Measurements from ENCODE around the gene SMIM14.

The SMIM14 gene

DNA sequence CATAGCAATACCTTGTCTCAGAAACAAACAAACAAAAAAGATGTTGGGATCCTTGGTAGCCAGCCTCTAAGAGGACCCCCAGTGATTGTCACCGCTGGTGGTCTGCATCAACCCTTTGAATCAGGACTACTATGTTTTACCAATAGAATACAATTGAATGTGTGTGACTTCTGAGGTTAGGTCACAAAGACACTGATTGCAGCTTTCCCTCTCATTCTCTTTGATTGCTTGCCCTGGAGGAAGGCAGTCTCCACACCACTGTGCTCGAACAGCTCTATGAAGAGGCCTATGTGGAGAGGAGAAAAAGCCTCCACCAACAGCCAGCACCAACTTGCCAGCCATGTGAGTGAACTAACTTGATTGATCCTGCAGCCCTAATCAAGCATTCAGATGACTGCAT lies 2.8 kb upstream of the SMIM14 start:
- H3K4me3 ChIP-seq (ENCODE audit: low read length), result no peak overlapping the region
- DNase-seq (ENCODE audit: low read depth), result no peak
- TF ChIP-seq, protein P1, sequence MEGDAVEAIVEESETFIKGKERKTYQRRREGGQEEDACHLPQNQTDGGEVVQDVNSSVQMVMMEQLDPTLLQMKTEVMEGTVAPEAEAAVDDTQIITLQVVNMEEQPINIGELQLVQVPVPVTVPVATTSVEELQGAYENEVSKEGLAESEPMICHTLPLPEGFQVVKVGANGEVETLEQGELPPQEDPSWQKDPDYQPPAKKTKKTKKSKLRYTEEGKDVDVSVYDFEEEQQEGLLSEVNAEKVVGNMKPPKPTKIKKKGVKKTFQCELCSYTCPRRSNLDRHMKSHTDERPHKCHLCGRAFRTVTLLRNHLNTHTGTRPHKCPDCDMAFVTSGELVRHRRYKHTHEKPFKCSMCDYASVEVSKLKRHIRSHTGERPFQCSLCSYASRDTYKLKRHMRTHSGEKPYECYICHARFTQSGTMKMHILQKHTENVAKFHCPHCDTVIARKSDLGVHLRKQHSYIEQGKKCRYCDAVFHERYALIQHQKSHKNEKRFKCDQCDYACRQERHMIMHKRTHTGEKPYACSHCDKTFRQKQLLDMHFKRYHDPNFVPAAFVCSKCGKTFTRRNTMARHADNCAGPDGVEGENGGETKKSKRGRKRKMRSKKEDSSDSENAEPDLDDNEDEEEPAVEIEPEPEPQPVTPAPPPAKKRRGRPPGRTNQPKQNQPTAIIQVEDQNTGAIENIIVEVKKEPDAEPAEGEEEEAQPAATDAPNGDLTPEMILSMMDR (conservative IDR thresholded peaks at IDR 0.05; ENCODE audit: low read depth, low read length), result no peak

DNA sequence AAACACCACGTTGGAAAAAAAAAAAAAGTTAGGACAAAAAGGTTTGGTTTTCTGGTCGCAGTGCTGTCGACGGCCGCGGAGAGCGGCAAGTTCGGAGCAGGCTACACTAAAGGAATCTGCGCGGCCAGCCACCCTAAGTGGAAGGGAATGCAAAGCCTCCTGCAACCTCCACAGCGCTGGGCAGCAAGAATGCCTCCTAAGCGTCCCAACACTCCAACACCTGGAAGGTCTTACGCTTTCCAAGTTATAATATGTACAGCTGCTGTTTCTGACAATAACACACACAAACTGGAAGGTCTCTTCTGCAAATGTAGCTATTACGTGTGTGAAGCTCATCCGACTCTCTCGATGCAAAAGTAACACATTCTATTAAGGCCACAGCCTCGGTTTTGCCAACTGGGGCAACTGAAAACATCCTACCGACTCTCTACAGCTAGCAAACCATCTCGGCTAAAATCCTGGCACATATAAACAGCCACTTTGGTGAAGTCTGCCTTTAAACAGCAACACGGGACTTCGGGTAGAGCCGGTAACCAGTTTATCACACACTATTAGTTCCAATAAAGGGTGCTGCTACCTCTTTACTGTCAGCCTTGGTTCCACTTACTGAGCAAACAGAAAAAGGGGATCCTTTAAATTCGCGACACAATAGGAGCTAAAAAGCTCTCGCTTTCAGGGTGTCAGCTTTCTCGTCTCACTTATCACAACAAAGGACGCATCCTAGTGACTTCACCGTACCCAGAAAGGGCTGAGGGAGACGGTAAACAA lies 895 bp downstream of the SMIM14 start:
- TF ChIP-seq, protein P1 (conservative IDR thresholded peaks at IDR 0.05; ENCODE audit: low read depth, low read length), result no peak
- peak overlapping the region; percentile 95 for H3K4me3 ChIP-seq (ENCODE audit: low read length)
- peak; percentile 40 for DNase-seq (ENCODE audit: low read depth)

GRCh38 chr4:39637221-39637585 lies 1.5 kb downstream of the SMIM14 start:
- H3K4me3 ChIP-seq (ENCODE audit: low read length), result peak overlapping the region; percentile 95
- no peak for DNase-seq (ENCODE audit: low read depth)

DNA sequence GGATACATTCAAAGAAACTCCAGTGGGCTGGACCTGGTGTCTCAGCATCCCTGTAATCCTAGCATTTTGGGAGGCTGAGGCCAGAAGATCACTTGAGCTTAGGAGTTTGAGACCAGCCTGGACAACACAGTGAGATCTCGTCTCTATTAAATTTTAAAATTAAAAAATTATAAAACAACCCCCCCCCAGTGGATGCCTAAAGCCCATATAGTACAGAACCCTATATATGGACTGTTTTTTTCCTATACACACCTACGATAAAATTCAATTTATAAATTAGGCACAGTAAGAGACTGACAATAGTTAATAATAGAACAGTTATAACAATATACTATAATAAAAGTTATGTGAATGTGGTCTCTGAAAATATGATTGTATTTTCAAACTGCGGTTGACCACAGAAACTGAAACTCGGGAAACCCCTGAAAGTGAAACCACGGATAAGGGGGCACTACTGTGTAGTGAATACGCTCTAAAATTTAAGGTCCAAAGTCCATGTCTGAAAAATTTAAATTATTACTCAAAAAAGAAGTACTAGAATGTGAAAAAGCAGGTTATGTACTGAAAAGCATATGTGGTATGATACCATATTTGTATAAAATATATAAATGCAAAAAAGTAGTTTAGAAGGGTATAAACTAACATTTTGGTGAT lies 2.0 kb downstream of the SMIM14 start:
- no peak for DNase-seq (ENCODE audit: low read depth)
- H3K4me3 ChIP-seq (ENCODE audit: low read length), result peak overlapping the region; percentile 95
- TF ChIP-seq, protein P1 (conservative IDR thresholded peaks at IDR 0.05; ENCODE audit: low read depth, low read length), result no peak

More at GRCh38 chr4:39637221-39637585, 1.5 kb downstream of the SMIM14 start:
- TF ChIP-seq, protein P1 (conservative IDR thresholded peaks at IDR 0.05; ENCODE audit: low read depth, low read length), result no peak

DNA sequence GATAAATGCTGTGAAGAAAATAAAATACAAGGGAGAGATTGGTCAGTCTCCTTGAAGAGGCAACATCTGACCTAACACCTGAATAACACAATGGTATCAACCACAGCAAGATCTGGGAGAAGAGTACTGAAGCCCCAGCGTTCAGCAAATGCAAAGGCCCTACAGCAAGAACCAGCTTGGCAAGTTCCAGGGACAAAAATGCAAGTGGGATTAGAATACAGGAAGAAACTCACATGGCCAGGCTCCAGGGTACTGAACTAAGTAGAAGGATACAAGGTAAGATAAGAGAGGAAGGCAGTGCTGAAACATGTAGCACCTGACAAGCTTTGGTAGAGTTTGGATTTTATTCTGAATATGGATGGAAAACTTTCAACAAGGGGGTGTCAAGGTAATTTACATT lies 3.6 kb downstream of the SMIM14 start:
- DNase-seq (ENCODE audit: low read depth), result no peak
- TF ChIP-seq, protein P1 (conservative IDR thresholded peaks at IDR 0.05; ENCODE audit: low read depth, low read length), result no peak

DNA sequence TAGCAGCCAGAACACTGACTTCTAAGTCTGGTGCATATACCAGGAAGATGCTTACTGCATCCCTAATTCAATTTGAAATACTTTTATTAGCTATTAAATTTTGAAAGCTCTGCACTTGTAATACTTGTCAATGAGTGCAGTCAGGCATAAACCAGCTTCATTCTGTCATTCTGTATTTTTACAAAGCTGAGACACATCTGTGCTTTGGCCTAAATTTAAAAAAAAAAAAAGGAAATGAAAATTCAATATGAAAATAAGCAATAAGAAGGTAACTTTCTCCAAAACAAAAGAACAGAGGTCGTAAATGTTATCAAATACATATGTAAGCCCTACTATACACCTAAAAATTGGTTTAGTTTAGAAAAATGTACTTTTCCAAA lies 7.0 kb downstream of the SMIM14 start:
- H3K4me3 ChIP-seq (ENCODE audit: low read length), result no peak overlapping the region
- no peak for DNase-seq (ENCODE audit: low read depth)
- TF ChIP-seq, protein P1 (conservative IDR thresholded peaks at IDR 0.05; ENCODE audit: low read depth, low read length), result no peak

More for the DNA sequence above, 3.6 kb downstream of the SMIM14 start:
- no peak overlapping the region for H3K4me3 ChIP-seq (ENCODE audit: low read length)

DNA sequence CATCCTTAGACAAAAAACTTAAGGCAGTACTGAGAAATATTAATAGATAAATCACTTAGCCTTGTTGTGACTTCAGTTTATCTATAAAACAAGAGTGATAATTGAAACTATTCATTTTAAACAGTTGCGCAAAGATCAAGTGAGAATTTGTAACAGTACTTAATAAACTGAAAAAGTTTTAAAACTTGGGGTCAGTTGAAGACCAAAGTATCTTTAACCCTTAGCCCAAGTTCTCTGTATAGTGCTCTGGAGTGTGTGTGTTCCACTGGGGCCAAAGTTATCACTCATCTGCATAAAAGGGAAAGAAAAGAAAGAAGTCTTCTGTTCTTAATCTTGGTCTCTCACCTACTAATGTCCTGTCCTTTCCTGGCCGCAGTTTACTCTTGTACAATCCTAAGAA lies 11.3 kb downstream of the SMIM14 start:
- H3K4me3 ChIP-seq (ENCODE audit: low read length), result no peak overlapping the region
- DNase-seq (ENCODE audit: low read depth), result no peak
- TF ChIP-seq, protein P1 (conservative IDR thresholded peaks at IDR 0.05; ENCODE audit: low read depth, low read length), result no peak

Data from retinal pigment epithelial cell (primary cell).